ENCODE results near the gene NOB1.

- TF ChIP-seq CTCF (IDR thresholded peaks at IDR 0.05), result no peak
- TF ChIP-seq EZH2 (IDR thresholded peaks at IDR 0.05; ENCODE audit: borderline replicate concordance, insufficient read depth, low read depth, low read length, poor library complexity, severe bottlenecking), result no peak
Observed at GRCh38 chr16:69691980-69692911, 62.5 kb downstream of the NOB1 start.

All from B cell (primary cell).